ENCODE results near the gene TTC23L. TPM values are rescaled to one million over a fixed set of nuclear protein-coding genes. Genes with fewer than 3 reads are reported as not detected.

Gene TTC23L
- total and polyA plus RNA-seq, 2 of the 8 experiments (the other 6 are each of a cell fraction or from before 2014, with no cell fraction given), result 1.1 to 2.4 TPM

DNA sequence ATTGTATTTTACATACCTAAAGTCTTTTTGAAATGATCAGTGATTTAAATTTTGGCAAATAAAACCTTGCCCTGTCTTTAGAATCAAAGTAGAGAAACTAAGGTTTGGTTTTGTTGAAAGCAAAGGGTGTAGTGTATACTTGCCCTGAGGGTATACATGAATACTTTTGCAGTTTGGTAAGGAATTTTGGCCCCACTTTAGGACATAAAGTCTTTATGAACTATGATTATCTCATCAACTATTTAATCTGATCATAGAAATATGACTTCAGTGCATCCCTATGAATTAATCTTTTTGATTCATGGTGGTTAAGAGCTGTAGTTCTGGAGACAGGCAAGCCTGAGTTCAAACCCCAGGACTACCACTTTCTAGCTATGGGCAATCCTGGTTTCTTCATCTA is 58.7 kb downstream of the TTC23L start:
- Histone ChIP-seq H3K4me1 (replicated peaks in 1 of 4; ENCODE audit: control insufficient read depth in 3 of 4, insufficient read depth in 4 of 4, low read length in 3 of 4) (peaks cover 0 to 11% (median 0%) of the 10 kb centered on the region in 4 experiments; a peak in 1 of 7 replicates), H3K18ac (ENCODE audit: extremely low read depth, low read length) (no peak overlapping the region), H4K20me1 (replicated peaks in 1 of 2; ENCODE audit: control insufficient read depth in 1 of 2, insufficient read depth in 2 of 2, low read length in 2 of 2) (no peaks in the 10 kb centered on the region), H4K5ac (ENCODE audit: insufficient read length, low read depth, low read length) (no peak overlapping the region), H3K9me3 (ENCODE audit: insufficient read depth in 2 of 2, low read depth in 1 of 2, low read length in 1 of 2) (no peaks in the 10 kb centered on the region), H2BK12ac (ENCODE audit: low read depth, low read length) (no peak overlapping the region), H2BK15ac (ENCODE audit: low read length) (no peak overlapping the region), H3K27me3 (replicated peaks in 1 of 4; ENCODE audit: control insufficient read depth in 3 of 4, extremely low read depth in 1 of 4, insufficient read depth in 3 of 4, low read length in 3 of 4) (no peaks in the 10 kb centered on the region), H3K23ac (ENCODE audit: insufficient read length) (no peak overlapping the region), H3K36me3 (ENCODE audit: control insufficient read depth in 2 of 4, insufficient read depth in 4 of 4, low read length in 3 of 4) (peaks cover 0 to 4% (median under 1%) of the 10 kb centered on the region in 4 experiments; a peak in 2 of 8 replicates), H3K4me3 (ENCODE audit: extremely low read depth in 1 of 4, insufficient read depth in 2 of 4, low read depth in 3 of 4, low read length in 4 of 4) (no peak overlapping the region), H2BK20ac (ENCODE audit: low read length) (no peak overlapping the region), H3K9ac (replicated peaks in 1 of 4; ENCODE audit: extremely low read depth in 1 of 4, low read depth in 3 of 4, low read length in 3 of 4) (no peak overlapping the region), H3K56ac (replicated peaks; ENCODE audit: insufficient read length, low read depth, low read length) (no peak overlapping the region), H2BK120ac (replicated peaks; ENCODE audit: low read depth, low read length) (no peak overlapping the region), H3K79me2 (ENCODE audit: control insufficient read depth in 1 of 2, insufficient read depth in 2 of 2, low read length in 2 of 2) (no peaks in the 10 kb centered on the region), H3K14ac (ENCODE audit: insufficient read length) (no peak overlapping the region), H2AK5ac (ENCODE audit: low read depth, low read length) (no peak overlapping the region), H3K23me2 (ENCODE audit: low read depth, low read length) (no peaks in the 10 kb centered on the region), H3K4ac (replicated peaks; ENCODE audit: insufficient read length, low read depth, low read length) (no peak overlapping the region), H4K91ac (replicated peaks; ENCODE audit: insufficient read length, low read length) (no peak overlapping the region), H2AFZ (ENCODE audit: low read length) (no peak overlapping the region), H3K79me1 (ENCODE audit: low read depth, low read length) (no peaks in the 10 kb centered on the region), H3K4me2 (ENCODE audit: insufficient read depth in 1 of 2, low read depth in 2 of 2, low read length in 2 of 2) (no peak overlapping the region), H3K27ac (ENCODE audit: low read depth, low read length) (no peak overlapping the region), H2BK5ac (ENCODE audit: low read depth, low read length) (no peak overlapping the region), H4K8ac (ENCODE audit: extremely low read depth, insufficient read depth, low read length) (no peak overlapping the region)
- FAIRE-seq (no peak), DNase-seq (ENCODE audit: low read depth in 1 of 2, low spot score in 2 of 2) (no peak)
- TF ChIP-seq E2F6 (IDR thresholded peaks at IDR 0.05), result no peak
- ChIA-PET POLR2A (ENCODE audit: partially characterized antibody) (interaction anchor here (1.2 to 2.3 kb wide), 5 partner anchors 17 to 422 kb away, joined by 3 to 11 read pairs (median 5); partner anchors contain the start of genes BRIX1, RAD1 and TTC23L), CTCF (ENCODE audit: partially characterized antibody) (interaction anchor here (0.7 to 4.9 kb wide), 56 partner anchors 7 to 446 kb away, joined by 3 to 44 read pairs (median 5); partner anchors contain the start of genes BRIX1, RAD1 and TTC23L)

Data from H1 (cell line).